Measurements from ENCODE around the gene PDE4D. TPM values are rescaled to one million over a fixed set of nuclear protein-coding genes. Genes with fewer than 3 reads are reported as not detected.

The PDE4D gene
- total and polyA plus RNA-seq, 10 of the 15 experiments (the other 5 are each of a cell fraction or from before 2014, with no cell fraction given), result 0.87 to 4.1 (median 2.2) TPM

- in situ Hi-C loops (cut with MboI), result no loop called here
- BruUV-seq (replicated peaks), result no TSS peak
- intact Hi-C loops (cut with micrococcal nuclease; ENCODE audit: unreplicated experiment), result no loop called here
- WGBS (ENCODE audit: insufficient coverage, insufficient replicate concordance, low lambda C conversion rate, missing lambda C conversion rate), result 42% methylated on average over 1 of the region's 1 CpG
- POLR2A ChIA-PET, result no interaction called here
- Histone ChIP-seq H3K36me3 (ENCODE audit: control insufficient read depth in 2 of 2, insufficient read depth in 2 of 2, low read length in 1 of 2) (no peaks in the 10 kb centered on the region), H3K79me2 (ENCODE audit: control insufficient read depth, insufficient read depth, low read length) (no peaks in the 10 kb centered on the region), H3K4me1 (ENCODE audit: control insufficient read depth, insufficient read depth, low read length) (no peaks in the 10 kb centered on the region), H4K20me1 (ENCODE audit: control insufficient read depth, insufficient read depth) (no peaks in the 10 kb centered on the region), H3K27ac (ENCODE audit: control insufficient read depth, insufficient read depth) (no peak overlapping the region), H3K4me3 (no peak overlapping the region), H3K9ac (ENCODE audit: control insufficient read depth, insufficient read depth, low read length) (no peak overlapping the region), H3K27me3 (replicated peaks in 1 of 2; ENCODE audit: control insufficient read depth in 2 of 2, insufficient read depth in 2 of 2, low read length in 1 of 2) (no peaks in the 10 kb centered on the region), H3K9me3 (replicated peaks; ENCODE audit: control insufficient read depth, insufficient read depth, low read length) (no peaks in the 10 kb centered on the region), H3K4me2 (ENCODE audit: control insufficient read depth, insufficient read depth) (no peak overlapping the region), H2AFZ (ENCODE audit: control insufficient read depth, low read depth, low read length) (no peak overlapping the region)
- FAIRE-seq (no peak), ATAC-seq (no peak), DNase-seq (ENCODE audit: low read depth, low spot score) (no peak)
- CTCF ChIA-PET, result no interaction called here
- TF ChIP-seq ATF3 (IDR thresholded peaks at IDR 0.05; ENCODE audit: borderline replicate concordance, extremely low read depth, low read depth, low read length) (no peak), SUPT20H (IDR thresholded peaks at IDR 0.05; ENCODE audit: borderline replicate concordance, control insufficient read depth, low read depth, low read length) (no peak), CBX5 (IDR thresholded peaks at IDR 0.05; ENCODE audit: low read depth) (no peak), YY1 (IDR thresholded peaks at IDR 0.05; ENCODE audit: low read depth, low read length) (no peak), PBX3 (IDR thresholded peaks at IDR 0.05; ENCODE audit: insufficient replicate concordance, low read depth, low read length) (no peak), CHD2 (IDR thresholded peaks at IDR 0.05; ENCODE audit: borderline replicate concordance, low read depth, low read length) (no peak), IRF4 (IDR thresholded peaks at IDR 0.05; ENCODE audit: low read depth, low read length) (no peak)
- SMC1A ChIA-PET (ENCODE audit: uncharacterized antibody, unreplicated experiment), result no interaction called here
- RAD21 ChIA-PET (ENCODE audit: unreplicated experiment), result no interaction called here
Observed at GRCh38 chr5:59782856-59783255, 110.7 kb downstream of the PDE4D start.

Data from GM12878 (cell line).